Activated T-cell treated with anti-CD3 and anti-CD28 coated beads for 48 hours (primary cell): ENCODE results near the gene FAM13A.
"Not testable (repeated sequence)": the region's sequence is repeated elsewhere in the genome, so short reads cannot be mapped to it uniquely, and the experiment has no call there.

Experiments used
- DNase-seq: peaks from one replicate; pipeline ENCODE4 v3.0.0-alpha.2; 2020; ENCODE audit warnings: low read depth

FAM13A gene

GRCh38 chr4:88999392-88999930 is 57.5 kb downstream of the FAM13A start:
- no peak for DNase-seq

GRCh38 chr4:88998891-88999290 is 58.1 kb downstream of the FAM13A start:
- DNase-seq = no peak

- DNase-seq = no peak
Measured at GRCh38 chr4:88998001-88998400, 59.0 kb downstream of the FAM13A start.

- no peak for DNase-seq
Measured at GRCh38 chr4:88995874-88996273, 61.1 kb downstream of the FAM13A start.

GRCh38 chr4:88995257-88995656 is 61.7 kb downstream of the FAM13A start:
- not testable (repeated sequence) for DNase-seq

- DNase-seq = no peak
Measured at GRCh38 chr4:88993246-88993645, 63.7 kb downstream of the FAM13A start.

GRCh38 chr4:88991746-88992145 is 65.2 kb downstream of the FAM13A start:
- DNase-seq = no peak

- no peak for DNase-seq
Measured at GRCh38 chr4:88989990-88990389, 67.0 kb downstream of the FAM13A start.

GRCh38 chr4:88985088-88985773 is 71.8 kb downstream of the FAM13A start:
- no peak for DNase-seq

GRCh38 chr4:88982757-88983156 is 74.2 kb downstream of the FAM13A start:
- no peak for DNase-seq

- DNase-seq = no peak
Measured at GRCh38 chr4:88981993-88982392, 75.0 kb downstream of the FAM13A start.

- DNase-seq = no peak
Measured at GRCh38 chr4:88981556-88981955, 75.4 kb downstream of the FAM13A start.

GRCh38 chr4:88979276-88979675 is 77.7 kb downstream of the FAM13A start:
- DNase-seq = no peak

- DNase-seq = no peak
Measured at GRCh38 chr4:88976775-88977035, 80.3 kb downstream of the FAM13A start.

- DNase-seq = no peak
Measured at GRCh38 chr4:88975958-88976774, 80.8 kb downstream of the FAM13A start.

- no peak for DNase-seq
Measured at GRCh38 chr4:88971536-88971935, 85.4 kb downstream of the FAM13A start.

- DNase-seq = no peak
Measured at GRCh38 chr4:88969746-88970145, 87.2 kb downstream of the FAM13A start.

- DNase-seq = no peak
Measured at GRCh38 chr4:88969271-88969670, 87.7 kb downstream of the FAM13A start.

GRCh38 chr4:88967883-88968331 is 89.1 kb downstream of the FAM13A start:
- DNase-seq = no peak

GRCh38 chr4:88965053-88965452 is 91.9 kb downstream of the FAM13A start:
- no peak for DNase-seq

GRCh38 chr4:88964450-88964849 is 92.5 kb downstream of the FAM13A start:
- DNase-seq = no peak

GRCh38 chr4:88963817-88964216 is 93.2 kb downstream of the FAM13A start:
- no peak for DNase-seq

- no peak for DNase-seq
Measured at GRCh38 chr4:88962396-88962795, 94.6 kb downstream of the FAM13A start.
